HTERT RPE-1 (cell line): ENCODE data around the gene C12orf60.

ENCODE experiments used
- in situ Hi-C: fragments of 300-500 bp; cut with MboI; formaldehyde crosslinking; loops from 4 replicates; pipeline ENCODE4 v1.14.3; 2020; ENCODE audit warnings: low sequenced_read_pairs

C12orf60 gene

DNA sequence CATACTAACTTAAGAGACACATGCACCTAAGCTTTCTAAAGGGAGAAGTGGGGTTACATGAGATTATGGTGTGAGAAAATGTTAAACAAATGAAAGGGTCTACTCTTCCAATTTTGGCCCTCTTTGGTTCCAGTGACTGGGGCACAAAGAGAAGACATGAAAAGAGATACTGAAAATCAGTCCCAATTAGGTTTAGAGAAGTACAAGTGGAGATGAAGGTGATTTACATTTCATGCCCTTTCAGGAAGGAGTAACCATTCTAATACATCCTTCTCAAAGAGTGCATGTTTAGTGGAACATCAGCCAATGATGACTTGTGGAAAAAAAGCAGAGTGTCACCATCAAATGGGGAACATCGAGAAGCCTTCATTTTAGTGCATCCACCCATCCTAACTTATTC lies 67.8 kb downstream of the C12orf60 start:
- in situ Hi-C loops: no loop called here

DNA sequence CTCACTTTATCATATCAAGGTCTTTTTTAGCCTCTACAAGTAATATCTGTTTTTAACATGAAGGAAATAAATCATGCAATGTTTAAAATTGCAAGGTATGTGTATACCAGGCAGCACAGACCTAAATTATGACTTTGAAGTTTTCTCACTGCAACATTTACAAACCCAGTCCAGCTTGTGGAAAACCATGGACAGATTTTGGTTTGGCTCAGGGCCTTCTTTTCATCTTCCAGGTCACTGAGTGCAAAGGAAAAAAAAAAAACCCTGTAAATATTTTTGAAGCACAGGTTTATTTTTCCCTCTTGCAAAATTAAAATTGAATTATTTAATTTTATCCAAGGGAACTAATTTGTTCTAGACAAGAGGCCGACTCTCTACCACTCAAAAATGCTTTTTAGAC lies 68.4 kb downstream of the C12orf60 start:
- in situ Hi-C loops: no loop called here

DNA sequence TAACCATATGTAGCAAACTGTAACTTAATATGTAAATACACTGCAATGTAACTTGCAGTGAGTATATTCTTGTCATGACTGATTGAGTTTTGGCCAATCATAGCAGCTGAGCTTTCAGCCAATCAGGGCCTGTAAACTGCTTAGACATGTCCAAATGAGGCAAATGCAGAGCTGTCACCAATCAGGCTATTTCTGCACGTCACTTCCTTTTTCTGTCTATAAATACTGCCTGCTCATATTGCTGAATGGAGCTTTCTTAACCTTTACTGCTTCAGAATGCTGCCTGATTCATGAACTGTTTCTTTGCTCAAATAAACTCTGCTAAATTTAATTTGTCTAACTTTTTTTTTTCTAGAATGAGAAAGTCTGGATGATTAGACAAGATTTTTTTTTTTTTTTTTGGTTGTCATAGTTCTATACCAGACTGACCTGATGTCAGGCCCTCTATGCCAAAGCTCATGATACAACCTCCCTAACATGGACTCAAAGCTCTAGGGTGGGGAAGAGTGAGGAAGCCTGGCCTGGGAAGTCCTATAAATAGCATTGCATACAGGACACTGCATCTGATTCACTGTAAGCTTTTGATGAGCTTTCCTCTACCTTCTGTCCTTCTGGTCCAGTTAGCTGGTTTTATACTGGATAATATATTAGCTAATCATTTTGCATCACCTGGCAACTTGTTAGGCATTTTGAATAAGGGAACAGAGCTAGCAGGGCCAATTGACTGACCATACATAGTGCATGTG lies 70.1 kb downstream of the C12orf60 start:
- in situ Hi-C loops: no loop called here
